DMS153 (cell line): ENCODE measurements around the gene OLFM1.

Source experiments
- DNase-seq: peaks from one replicate; lab custom pipeline; 2025; lab: John Stamatoyannopoulos, UW

OLFM1 gene

GRCh38 chr9:135087489-135087792 lies at the start of gene OLFM1:
Gene OLFM1 (plus strand): TSS chr9:135087668. CDS start chr9:135087990, 322 bp downstream.
- DNase-seq, result peak; percentile 67

- no peak for DNase-seq
Observed at GRCh38 chr9:135038331-135038730, 49.1 kb upstream of the OLFM1 start.

- no peak for DNase-seq
Observed at GRCh38 chr9:135038826-135039225, 48.6 kb upstream of the OLFM1 start.

- no peak for DNase-seq
Observed at GRCh38 chr9:135039266-135039870, 48.1 kb upstream of the OLFM1 start.

GRCh38 chr9:135039916-135040645 lies 47.4 kb upstream of the OLFM1 start:
- no peak for DNase-seq

GRCh38 chr9:135040892-135041291 lies 46.6 kb upstream of the OLFM1 start:
- DNase-seq, result no peak

GRCh38 chr9:135043345-135043744 lies 44.1 kb upstream of the OLFM1 start:
- no peak for DNase-seq

GRCh38 chr9:135045264-135045927 lies 42.1 kb upstream of the OLFM1 start:
- DNase-seq, result no peak

GRCh38 chr9:135045928-135046738 lies 41.3 kb upstream of the OLFM1 start:
- DNase-seq, result no peak

GRCh38 chr9:135046739-135047350 lies 40.6 kb upstream of the OLFM1 start:
- DNase-seq, result no peak

GRCh38 chr9:135047521-135047920 lies 39.9 kb upstream of the OLFM1 start:
- DNase-seq, result no peak

GRCh38 chr9:135048046-135048757 lies 39.3 kb upstream of the OLFM1 start:
- DNase-seq, result no peak

GRCh38 chr9:135048758-135049444 lies 38.6 kb upstream of the OLFM1 start:
- no peak for DNase-seq

- no peak for DNase-seq
Observed at GRCh38 chr9:135049460-135049859, 38.0 kb upstream of the OLFM1 start.

- no peak for DNase-seq
Observed at GRCh38 chr9:135050072-135050990, 37.1 kb upstream of the OLFM1 start.

GRCh38 chr9:135051316-135052038 lies 36.0 kb upstream of the OLFM1 start:
- no peak for DNase-seq

GRCh38 chr9:135053133-135053532 lies 34.3 kb upstream of the OLFM1 start:
- no peak for DNase-seq

- DNase-seq, result no peak
Observed at GRCh38 chr9:135055181-135055580, 32.3 kb upstream of the OLFM1 start.

GRCh38 chr9:135056541-135056940 lies 30.9 kb upstream of the OLFM1 start:
- no peak for DNase-seq
